ENCODE results near the gene PCYT1B. TPM values are rescaled to one million over a fixed set of nuclear protein-coding genes. Genes with fewer than 3 reads are reported as not detected.

The PCYT1B gene
- total RNA-seq, 2 donors from 2014 or later = 1.3 to 3.0 TPM

DNA sequence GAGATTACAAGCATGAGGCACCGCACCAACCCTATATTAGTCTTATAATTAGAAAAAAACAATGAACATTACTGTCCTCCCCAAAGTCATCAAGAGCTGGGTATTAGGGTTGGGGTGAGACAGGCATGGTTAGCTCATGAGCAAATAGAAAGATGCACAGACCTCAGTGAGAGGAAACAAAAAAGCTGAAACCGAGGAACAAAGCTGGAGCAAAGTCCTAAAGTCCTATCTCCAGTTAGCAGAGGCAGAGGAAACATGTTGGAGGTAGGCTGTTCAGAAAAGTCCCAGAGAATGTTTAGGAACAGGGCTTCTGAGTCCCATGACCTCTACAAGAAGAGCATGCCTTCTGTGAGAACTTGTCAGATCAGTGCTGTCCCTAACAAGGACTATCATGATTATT is 4.6 kb upstream of the PCYT1B start:
- Histone ChIP-seq H3K4me1 (no peaks in the 10 kb centered on the region), H3K36me3 (replicated peaks in 1 of 2; ENCODE audit: insufficient read depth in 1 of 2, low read depth in 2 of 2) (no peaks in the 10 kb centered on the region), H3K9me3 (no peaks in the 10 kb centered on the region), H3K27ac (no peak overlapping the region), H3K4me3 (no peak overlapping the region), H3K27me3 (no peaks in the 10 kb centered on the region)
- no peak for ATAC-seq
- TF ChIP-seq, protein P1, sequence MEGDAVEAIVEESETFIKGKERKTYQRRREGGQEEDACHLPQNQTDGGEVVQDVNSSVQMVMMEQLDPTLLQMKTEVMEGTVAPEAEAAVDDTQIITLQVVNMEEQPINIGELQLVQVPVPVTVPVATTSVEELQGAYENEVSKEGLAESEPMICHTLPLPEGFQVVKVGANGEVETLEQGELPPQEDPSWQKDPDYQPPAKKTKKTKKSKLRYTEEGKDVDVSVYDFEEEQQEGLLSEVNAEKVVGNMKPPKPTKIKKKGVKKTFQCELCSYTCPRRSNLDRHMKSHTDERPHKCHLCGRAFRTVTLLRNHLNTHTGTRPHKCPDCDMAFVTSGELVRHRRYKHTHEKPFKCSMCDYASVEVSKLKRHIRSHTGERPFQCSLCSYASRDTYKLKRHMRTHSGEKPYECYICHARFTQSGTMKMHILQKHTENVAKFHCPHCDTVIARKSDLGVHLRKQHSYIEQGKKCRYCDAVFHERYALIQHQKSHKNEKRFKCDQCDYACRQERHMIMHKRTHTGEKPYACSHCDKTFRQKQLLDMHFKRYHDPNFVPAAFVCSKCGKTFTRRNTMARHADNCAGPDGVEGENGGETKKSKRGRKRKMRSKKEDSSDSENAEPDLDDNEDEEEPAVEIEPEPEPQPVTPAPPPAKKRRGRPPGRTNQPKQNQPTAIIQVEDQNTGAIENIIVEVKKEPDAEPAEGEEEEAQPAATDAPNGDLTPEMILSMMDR (IDR thresholded peaks at IDR 0.05) = no peak
- no peak for TF ChIP-seq POLR2A (IDR thresholded peaks at IDR 0.05)
- intact Hi-C loops (cut with DNase I) = no loop called here
- DNase-seq = no peak
- WGBS, 2 donors = 88 to 92% methylated on average over 2 of the region's 2 CpGs

DNA sequence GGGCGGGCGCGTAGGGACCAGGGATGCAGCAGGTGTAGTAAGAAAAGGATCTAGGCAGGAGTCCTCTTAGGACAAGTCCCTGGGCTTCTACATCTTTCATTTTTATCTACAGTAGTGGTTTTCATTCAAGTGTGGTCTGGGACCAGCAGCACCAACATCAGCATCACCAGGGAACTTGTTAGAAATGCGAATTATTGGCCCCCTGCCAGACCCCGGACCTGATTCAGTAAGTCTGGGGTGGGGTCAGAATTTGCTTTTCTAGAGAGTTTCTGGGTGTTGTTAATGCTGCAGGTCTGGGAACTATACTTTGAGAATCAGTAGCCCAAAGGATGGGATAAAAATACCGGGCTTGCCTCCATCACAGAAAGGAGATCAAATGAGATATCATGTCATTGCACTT is 1.3 kb upstream of the PCYT1B start:
- H3K27ac ChIP-seq = no peak overlapping the region
- intact Hi-C loops (cut with DNase I) = no loop called here
- no peaks in the 10 kb centered on the region for H3K9me3 ChIP-seq
- DNase-seq (peak in 1 of 4 donors; percentile 16), ATAC-seq (no peak)
- no peaks in the 10 kb centered on the region for H3K4me1 ChIP-seq
- WGBS, 2 donors = 75 to 95% methylated on average over 4 to 6 of the region's 6 CpGs
- no peak for TF ChIP-seq POLR2A (IDR thresholded peaks at IDR 0.05)
- TF ChIP-seq, protein P1 (IDR thresholded peaks at IDR 0.05) = no peak
- no peaks in the 10 kb centered on the region for H3K27me3 ChIP-seq
- no peaks in the 10 kb centered on the region for H3K36me3 ChIP-seq (replicated peaks in 1 of 2; ENCODE audit: insufficient read depth in 1 of 2, low read depth in 2 of 2)
- H3K4me3 ChIP-seq = no peak overlapping the region

DNA sequence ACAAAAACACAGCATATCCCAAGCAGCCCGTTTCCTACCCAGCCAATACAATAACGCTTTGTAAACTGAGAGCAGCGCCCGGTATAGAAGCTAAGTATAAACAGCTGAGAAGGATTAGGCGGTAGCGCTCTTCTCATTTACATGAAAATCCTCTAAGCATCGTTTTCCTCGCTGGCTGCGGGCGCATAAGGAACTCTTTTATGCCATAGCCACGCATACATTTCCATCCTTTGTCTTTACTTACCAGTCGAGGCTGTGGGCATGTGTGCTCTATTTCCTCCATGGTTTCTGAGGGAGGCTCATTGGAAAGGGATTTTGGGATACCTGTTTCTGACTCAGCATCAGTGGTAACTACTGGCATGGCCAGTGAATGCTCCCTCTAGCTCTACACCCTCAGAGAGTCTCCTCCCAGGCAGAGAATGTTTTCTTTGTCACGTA is 383 bp downstream of the PCYT1B start:
- intact Hi-C loops (cut with DNase I) = no loop called here
- TF ChIP-seq, protein P1 (IDR thresholded peaks at IDR 0.05) = no peak
- no peak for TF ChIP-seq POLR2A (IDR thresholded peaks at IDR 0.05)
- no peaks in the 10 kb centered on the region for H3K27me3 ChIP-seq
- no peaks in the 10 kb centered on the region for H3K36me3 ChIP-seq (replicated peaks in 1 of 2; ENCODE audit: insufficient read depth in 1 of 2, low read depth in 2 of 2)
- no peak overlapping the region for H3K4me3 ChIP-seq
- ATAC-seq (no peak), DNase-seq (no peak)
- WGBS, 2 donors = 13 to 20% methylated on average over 13 of the region's 13 CpGs
- H3K9me3 ChIP-seq = no peaks in the 10 kb centered on the region
- no peaks in the 10 kb centered on the region for H3K4me1 ChIP-seq
- no peak overlapping the region for H3K27ac ChIP-seq

DNA sequence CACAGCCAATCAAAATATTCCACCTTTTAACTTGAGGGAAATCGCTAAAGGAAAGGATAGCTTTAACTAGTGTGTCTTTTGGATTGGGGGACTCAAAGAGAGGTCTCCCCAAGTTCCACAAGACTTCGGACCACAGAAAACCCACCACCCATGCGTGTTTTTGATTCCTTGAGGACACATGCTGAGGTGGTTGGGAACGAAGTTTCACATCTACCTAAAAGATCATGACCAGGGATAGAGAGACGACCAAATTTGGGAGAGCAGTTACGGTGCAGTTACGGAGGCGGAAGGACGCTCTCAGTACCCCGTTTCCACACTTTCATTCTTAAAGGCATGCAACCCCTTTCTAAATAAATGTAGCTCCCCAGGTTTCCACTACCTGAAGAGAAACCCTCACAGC is 1.1 kb downstream of the PCYT1B start:
- no peak for TF ChIP-seq POLR2A (IDR thresholded peaks at IDR 0.05)
- TF ChIP-seq, protein P1 (IDR thresholded peaks at IDR 0.05) = no peak
- no peak overlapping the region for H3K4me3 ChIP-seq
- H3K27ac ChIP-seq = no peak overlapping the region
- intact Hi-C loops (cut with DNase I) = no loop called here
- 36 to 64% methylated on average over 10 of the region's 10 CpGs for WGBS, 2 donors
- no peak for ATAC-seq
- H3K4me1 ChIP-seq = no peaks in the 10 kb centered on the region
- no peaks in the 10 kb centered on the region for H3K9me3 ChIP-seq
- no peaks in the 10 kb centered on the region for H3K27me3 ChIP-seq
- no peak for DNase-seq
- H3K36me3 ChIP-seq (replicated peaks in 1 of 2; ENCODE audit: insufficient read depth in 1 of 2, low read depth in 2 of 2) = no peaks in the 10 kb centered on the region

DNA sequence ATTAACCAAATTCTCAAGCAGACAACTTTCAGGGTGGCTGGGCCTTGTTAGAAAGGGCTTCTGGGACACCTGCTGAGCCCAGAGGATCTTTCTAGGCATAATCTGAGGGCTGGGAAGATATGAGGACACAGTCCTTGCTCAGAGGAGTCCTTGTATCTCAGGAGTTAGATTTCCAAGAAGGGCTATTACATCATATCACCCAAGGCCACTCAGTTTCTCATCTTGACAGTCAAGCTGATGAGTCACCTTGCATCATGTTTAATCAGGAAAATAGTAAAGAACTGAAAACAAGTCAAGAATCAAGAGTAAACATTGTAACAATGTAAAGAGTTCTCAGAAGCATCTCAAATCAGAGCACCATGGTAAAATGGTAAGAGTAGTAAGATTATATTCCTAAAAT is 4.0 kb downstream of the PCYT1B start:
- no peak for TF ChIP-seq POLR2A (IDR thresholded peaks at IDR 0.05)
- TF ChIP-seq, protein P1 (IDR thresholded peaks at IDR 0.05) = no peak
- H3K36me3 ChIP-seq (replicated peaks in 1 of 2; ENCODE audit: insufficient read depth in 1 of 2, low read depth in 2 of 2) = no peaks in the 10 kb centered on the region
- intact Hi-C loops (cut with DNase I) = no loop called here
- DNase-seq (no peak), ATAC-seq (no peak)
- H3K4me1 ChIP-seq = no peaks in the 10 kb centered on the region
- no peaks in the 10 kb centered on the region for H3K9me3 ChIP-seq
- H3K27ac ChIP-seq = no peak overlapping the region
- no peaks in the 10 kb centered on the region for H3K27me3 ChIP-seq
- H3K4me3 ChIP-seq = no peak overlapping the region
